A549 (cell line): Measurements from ENCODE around the gene C2orf66. TPM values are rescaled to one million over a fixed set of nuclear protein-coding genes. Genes with fewer than 3 reads are reported as not detected.

Experiments
- ATAC-seq, 2 experiments: fragments of 200-7000 bp in 1 of 2; fragments of >200 bp in 1 of 2; cut with Nextera tagmentation in 1 of 2; cut with Tn5 transposase in 1 of 2; 3 replicates each; pipeline versions ENCODE4 v1.8.0 to v1.9.1; 2018 to 2020; ENCODE audit warnings: mild to moderate bottlenecking in 1 of 2, moderate library complexity in 1 of 2
- CTCF ChIA-PET: fragments of 300-600 bp; sonication (Branson Sonifier 250); formaldehyde crosslinking; extraction: SDS; loops from one replicate; lab custom pipeline; 2021; ENCODE audit warnings: antibody characterized with exemption, inconsistent platforms; lab: Yijun Ruan, JAX
- POLR2A ChIA-PET: fragments of 350-600 bp; formaldehyde crosslinking; extraction: SDS; loops from one replicate; lab custom pipeline; 2021; ENCODE audit warnings: antibody characterized with exemption, inconsistent platforms; lab: Yijun Ruan, JAX
- DNase-seq, 2 experiments: peaks; one replicate each; pipeline versions ENCODE4 v3.0.0 to v3.0.0-alpha.2; 2011 to 2016; ENCODE audit warnings: low read depth in 1 of 2, low spot score in 1 of 2
- FAIRE-seq: peaks from 2 replicates; lab custom pipeline; 2011; peaks lifted over from hg19 to GRCh38; lab: Jason Lieb, UNC
- H3K27ac ChIP-seq, 2 experiments: fragments of >200 bp; sonication (Bioruptor Twin); formaldehyde crosslinking; 3 replicates each; pipeline ENCODE4 v1.5.1; 2016 to 2017
- H3K4me1 ChIP-seq: fragments of >200 bp; sonication (Bioruptor Twin); formaldehyde crosslinking; 3 replicates; pipeline ENCODE4 v1.6.1; 2016
- H3K4me2 ChIP-seq: fragments of >200 bp; sonication (Bioruptor Twin); formaldehyde crosslinking; 3 replicates; pipeline ENCODE4 v1.6.1; 2016
- H3K4me3 ChIP-seq: fragments of >200 bp; sonication (Bioruptor Twin); formaldehyde crosslinking; 3 replicates; pipeline ENCODE4 v1.5.1; 2016
- H3K9me3 ChIP-seq: fragments of >200 bp; sonication (Bioruptor Twin); formaldehyde crosslinking; 3 replicates; pipeline ENCODE4 v1.6.1; 2016
- CBX2 ChIP-seq: fragments of 200-600 bp; sonication (generic); IDR thresholded peaks from 2 replicates; pipeline ENCODE4 v1.6.1; 2016; ENCODE audit warnings: low read depth, mild to moderate bottlenecking, borderline replicate concordance
- CBX8 ChIP-seq: fragments of 200-600 bp; sonication (generic); IDR thresholded peaks from 2 replicates; pipeline ENCODE4 v1.6.1; 2016
- CEBPB ChIP-seq, 2 experiments: fragments of >200 bp in 1 of 2; sonication (Bioruptor Twin) in 1 of 2; formaldehyde crosslinking in 1 of 2; IDR thresholded peaks; 2 replicates each; pipeline ENCODE4 v1.6.1; 2012 to 2016
- CHD2 ChIP-seq: fragments of 150-350 bp; IDR thresholded peaks from 2 replicates; pipeline ENCODE4 v1.6.1; 2014; ENCODE audit warnings: low read length; ENCODE audit not compliant: partially characterized antibody
- ELK1 ChIP-seq: fragments of 150-350 bp; IDR thresholded peaks from 2 replicates; pipeline ENCODE4 v1.6.1; 2014; ENCODE audit warnings: low read depth, mild to moderate bottlenecking, low read length
- ESRRA ChIP-seq: fragments of 150-350 bp; IDR thresholded peaks from 2 replicates; pipeline ENCODE4 v1.6.1; 2014; ENCODE audit warnings: mild to moderate bottlenecking, low read length, borderline replicate concordance
- GATA3 ChIP-seq: IDR thresholded peaks from 2 replicates; pipeline ENCODE4 v1.6.1; 2012; ENCODE audit warnings: borderline replicate concordance
- HDAC2 ChIP-seq: fragments of 200-600 bp; sonication (generic); IDR thresholded peaks from 2 replicates; pipeline ENCODE4 v1.6.1; 2016
- HES2 ChIP-seq: fragments of >200 bp; sonication (Bioruptor Twin); formaldehyde crosslinking; IDR thresholded peaks from 2 replicates; pipeline ENCODE4 v1.6.1; 2016
- HEYL ChIP-seq: fragments of 250-450 bp; sonication (Bioruptor Pico); IDR thresholded peaks from 2 replicates; pipeline ENCODE4 v1.8.0; 2021; ENCODE audit warnings: mild to moderate bottlenecking, moderate library complexity
- JUNB ChIP-seq: fragments of >200 bp; sonication (Bioruptor Twin); formaldehyde crosslinking; IDR thresholded peaks from 2 replicates; pipeline ENCODE4 v1.6.1; 2016
- KDM1A ChIP-seq: fragments of 200-600 bp; sonication (generic); IDR thresholded peaks from 2 replicates; pipeline ENCODE4 v1.6.1; 2016; ENCODE audit warnings: low read depth, mild to moderate bottlenecking
- PHF8 ChIP-seq: fragments of 200-600 bp; sonication (generic); IDR thresholded peaks from 2 replicates; pipeline ENCODE4 v1.6.1; 2016; ENCODE audit warnings: low read depth, mild to moderate bottlenecking, antibody characterized with exemption, moderate library complexity, borderline replicate concordance
- POLR2A ChIP-seq: IDR thresholded peaks from 2 replicates; pipeline ENCODE4 v1.6.1; 2012; ENCODE audit warnings: mild to moderate bottlenecking, low read length
- POLR2AphosphoS2 ChIP-seq: conservative IDR thresholded peaks from 2 replicates; pipeline ENCODE4 v1.6.1; 2012; ENCODE audit warnings: low read length, improper control_type of control experiment, inconsistent platforms
- ZC3H11A ChIP-seq: fragments of 450-650 bp; IDR thresholded peaks from 2 replicates; pipeline ENCODE4 v1.6.1; 2014; ENCODE audit warnings: antibody characterized with exemption, mild to moderate bottlenecking
- ZSCAN20 ChIP-seq: fragments of 250-450 bp; sonication (Bioruptor Pico); IDR thresholded peaks from 2 replicates; pipeline ENCODE4 v1.8.0; 2022; ENCODE audit warnings: mild to moderate bottlenecking, moderate library complexity
- WGBS: methylation state at CpG from one replicate; pipeline ENCODE4 v1.1.6; 2017; ENCODE audit errors: missing lambda C conversion rate; 5-methylcytosine and 5-hydroxymethylcytosine counted together
- polyA plus RNA-seq, 4 experiments: library from polyadenylated mRNA; depleted of rRNA in 3 of 4; stranded (reverse); fragments of >200 nt; fragmentation: RNase III in 1 of 4; extraction: RNeasy Plus Mini Kit Qiagen cat#74134 plus additional on column Dnase treatment in 1 of 4; gene quantifications; 2 replicates in 3 of 4; 3 replicates in 1 of 4; pipeline ENCODE4 v1.2.3, GENCODE V29; 2011 to 2017
- TF ChIP-seq, protein P1 (sequence below): fragments of >200 bp; sonication (Bioruptor Twin); formaldehyde crosslinking; IDR thresholded peaks from 3 replicates; pipeline ENCODE4 v1.5.1; 2016
- TF ChIP-seq, protein P2 (sequence below): fragments of 200-600 bp; sonication (generic); IDR thresholded peaks from 2 replicates; pipeline ENCODE4 v1.6.1; 2016; ENCODE audit warnings: antibody characterized with exemption, mild to moderate bottlenecking, moderate library complexity

C2orf66 gene
- polyA plus RNA-seq, 2 of the 4 experiments (the other 2 are of a cell fraction), result 0.08 to 0.28 TPM

GRCh38 chr2:196798980-196799379 is 10.2 kb downstream of the C2orf66 start:
- ATAC-seq (peak in 1 of 2 experiments; percentile 21; a peak in 3 of 6 replicates), FAIRE-seq (no peak), DNase-seq (peak in 1 of 2 experiments; percentile 2)
- peak overlapping the region; percentile 78 for H3K4me2 ChIP-seq
- WGBS, result 4% methylated on average over 10 of the region's 10 CpGs
- H3K27ac ChIP-seq, result peak overlapping the region; percentile 88 to 92
- ChIA-PET POLR2A (interaction anchor here (0.7 to 1.2 kb wide), 6 partner anchors 9 to 654 kb away, joined by 3 to 6 read pairs (median 4); no protein-coding TSS in a partner anchor), CTCF (interaction anchor here (1.3 to 1.5 kb wide), 3 partner anchors 9 to 48 kb away, joined by 4 to 5 read pairs (median 4); no protein-coding TSS in a partner anchor)
- H3K4me1 ChIP-seq, result peaks cover 19% of the 10 kb centered on the region; the same call in 2 of the 3 replicates
- TF ChIP-seq ZC3H11A, result no peak
- TF ChIP-seq, protein P1, sequence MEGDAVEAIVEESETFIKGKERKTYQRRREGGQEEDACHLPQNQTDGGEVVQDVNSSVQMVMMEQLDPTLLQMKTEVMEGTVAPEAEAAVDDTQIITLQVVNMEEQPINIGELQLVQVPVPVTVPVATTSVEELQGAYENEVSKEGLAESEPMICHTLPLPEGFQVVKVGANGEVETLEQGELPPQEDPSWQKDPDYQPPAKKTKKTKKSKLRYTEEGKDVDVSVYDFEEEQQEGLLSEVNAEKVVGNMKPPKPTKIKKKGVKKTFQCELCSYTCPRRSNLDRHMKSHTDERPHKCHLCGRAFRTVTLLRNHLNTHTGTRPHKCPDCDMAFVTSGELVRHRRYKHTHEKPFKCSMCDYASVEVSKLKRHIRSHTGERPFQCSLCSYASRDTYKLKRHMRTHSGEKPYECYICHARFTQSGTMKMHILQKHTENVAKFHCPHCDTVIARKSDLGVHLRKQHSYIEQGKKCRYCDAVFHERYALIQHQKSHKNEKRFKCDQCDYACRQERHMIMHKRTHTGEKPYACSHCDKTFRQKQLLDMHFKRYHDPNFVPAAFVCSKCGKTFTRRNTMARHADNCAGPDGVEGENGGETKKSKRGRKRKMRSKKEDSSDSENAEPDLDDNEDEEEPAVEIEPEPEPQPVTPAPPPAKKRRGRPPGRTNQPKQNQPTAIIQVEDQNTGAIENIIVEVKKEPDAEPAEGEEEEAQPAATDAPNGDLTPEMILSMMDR, result no peak
- no peak for TF ChIP-seq HDAC2
- no peak for TF ChIP-seq KDM1A
- no peak for TF ChIP-seq CHD2
- no peak for TF ChIP-seq POLR2AphosphoS2
- no peak for TF ChIP-seq CEBPB (IDR thresholded peaks at IDR 0.05)
- no peak for TF ChIP-seq PHF8
- TF ChIP-seq HEYL (CRISPR knock-in tag), result no peak
- no peak for TF ChIP-seq CBX8
- no peak for TF ChIP-seq ZSCAN20 (CRISPR knock-in tag)
- TF ChIP-seq POLR2A, result no peak
- no peak for TF ChIP-seq JUNB
- no peak for TF ChIP-seq ESRRA
- H3K4me3 ChIP-seq, result peak overlapping the region; percentile 89
- H3K9me3 ChIP-seq, result no peaks in the 10 kb centered on the region

DNA sequence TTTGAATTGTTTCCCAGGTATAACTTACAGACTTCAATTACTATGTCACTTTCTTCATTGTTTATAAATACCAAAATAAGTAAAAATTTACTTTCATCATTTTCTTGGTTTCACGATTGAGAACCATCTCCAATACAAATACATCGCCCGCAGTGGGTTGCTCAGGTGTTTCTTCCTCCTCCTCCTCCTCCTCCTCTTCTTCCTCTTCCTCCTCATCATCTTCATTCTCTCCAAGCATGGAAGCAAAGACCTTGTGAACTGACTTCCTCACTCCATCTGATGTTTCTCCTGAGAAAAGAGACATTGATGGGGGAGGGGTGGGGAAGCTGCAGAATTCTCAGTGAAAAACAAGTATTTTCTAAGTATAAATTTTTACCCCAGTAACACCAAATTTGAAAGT is 16.3 kb downstream of the C2orf66 start:
- no peak for ATAC-seq
- no peak overlapping the region for H3K4me2 ChIP-seq
- TF ChIP-seq, protein P2, sequence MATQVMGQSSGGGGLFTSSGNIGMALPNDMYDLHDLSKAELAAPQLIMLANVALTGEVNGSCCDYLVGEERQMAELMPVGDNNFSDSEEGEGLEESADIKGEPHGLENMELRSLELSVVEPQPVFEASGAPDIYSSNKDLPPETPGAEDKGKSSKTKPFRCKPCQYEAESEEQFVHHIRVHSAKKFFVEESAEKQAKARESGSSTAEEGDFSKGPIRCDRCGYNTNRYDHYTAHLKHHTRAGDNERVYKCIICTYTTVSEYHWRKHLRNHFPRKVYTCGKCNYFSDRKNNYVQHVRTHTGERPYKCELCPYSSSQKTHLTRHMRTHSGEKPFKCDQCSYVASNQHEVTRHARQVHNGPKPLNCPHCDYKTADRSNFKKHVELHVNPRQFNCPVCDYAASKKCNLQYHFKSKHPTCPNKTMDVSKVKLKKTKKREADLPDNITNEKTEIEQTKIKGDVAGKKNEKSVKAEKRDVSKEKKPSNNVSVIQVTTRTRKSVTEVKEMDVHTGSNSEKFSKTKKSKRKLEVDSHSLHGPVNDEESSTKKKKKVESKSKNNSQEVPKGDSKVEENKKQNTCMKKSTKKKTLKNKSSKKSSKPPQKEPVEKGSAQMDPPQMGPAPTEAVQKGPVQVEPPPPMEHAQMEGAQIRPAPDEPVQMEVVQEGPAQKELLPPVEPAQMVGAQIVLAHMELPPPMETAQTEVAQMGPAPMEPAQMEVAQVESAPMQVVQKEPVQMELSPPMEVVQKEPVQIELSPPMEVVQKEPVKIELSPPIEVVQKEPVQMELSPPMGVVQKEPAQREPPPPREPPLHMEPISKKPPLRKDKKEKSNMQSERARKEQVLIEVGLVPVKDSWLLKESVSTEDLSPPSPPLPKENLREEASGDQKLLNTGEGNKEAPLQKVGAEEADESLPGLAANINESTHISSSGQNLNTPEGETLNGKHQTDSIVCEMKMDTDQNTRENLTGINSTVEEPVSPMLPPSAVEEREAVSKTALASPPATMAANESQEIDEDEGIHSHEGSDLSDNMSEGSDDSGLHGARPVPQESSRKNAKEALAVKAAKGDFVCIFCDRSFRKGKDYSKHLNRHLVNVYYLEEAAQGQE, result no peak
- no peak for TF ChIP-seq CBX2
- no peak for TF ChIP-seq CEBPB (IDR thresholded peaks at IDR 0.05)
- TF ChIP-seq ELK1, result no peak
- no peak for TF ChIP-seq GATA3
- no peak for TF ChIP-seq HES2
- no peak for TF ChIP-seq CBX8
- H3K27ac ChIP-seq, result no peak overlapping the region
- H3K4me3 ChIP-seq, result no peak overlapping the region
- no peak for FAIRE-seq
- CTCF ChIA-PET, result no interaction called here
- H3K9me3 ChIP-seq, result no peaks in the 10 kb centered on the region
- POLR2A ChIA-PET, result no interaction called here
- peaks cover 3% of the 10 kb centered on the region; the same call in 1 of the 3 replicates for H3K4me1 ChIP-seq
- DNase-seq, result no peak
- WGBS, result 96% methylated on average over 3 of the region's 3 CpGs
